Breast epithelium (tissue), 3 donors: ENCODE results near the gene ZDHHC24.

Experiments
- POLR2A ChIP-seq: fragments of 450-650 bp; IDR thresholded peaks from one replicate; pipeline ENCODE4 v1.6.1; 2016; ENCODE audit warnings: antibody characterized with exemption, mild to moderate bottlenecking, moderate library complexity
- POLR2AphosphoS5 ChIP-seq, 3 donors: sonication (generic); formaldehyde crosslinking; IDR thresholded peaks; one replicate each; pipeline ENCODE4 v1.6.1; 2017; ENCODE audit warnings: antibody characterized with exemption in 3 of 3
- TF ChIP-seq, protein P1 (sequence below), 3 donors: fragments of 450-650 bp; IDR thresholded peaks; one replicate each; pipeline ENCODE4 v1.5.1; 2016 to 2017; ENCODE audit warnings: antibody characterized with exemption in 3 of 3, mild to moderate bottlenecking in 3 of 3, moderate library complexity in 3 of 3

DNA sequence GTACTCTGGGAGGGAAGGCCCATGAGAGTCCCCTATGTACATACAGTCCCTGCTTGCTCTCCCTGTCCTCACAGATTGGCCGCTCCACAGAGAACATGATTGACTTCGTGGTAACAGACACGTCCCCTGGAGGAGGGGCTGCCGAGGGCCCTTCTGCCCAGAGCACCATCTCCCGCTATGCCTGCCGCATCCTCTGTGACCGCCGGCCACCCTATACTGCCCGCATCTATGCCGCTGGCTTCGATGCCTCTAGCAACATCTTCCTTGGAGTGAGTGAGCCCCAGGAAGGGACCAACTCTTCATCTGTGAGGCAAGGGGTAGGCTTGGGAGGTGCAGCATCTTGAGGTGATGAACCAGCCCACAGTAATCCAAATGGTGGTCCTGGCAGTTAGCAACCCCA is 72.7 kb downstream of the ZDHHC24 start:
- TF ChIP-seq, protein P1, sequence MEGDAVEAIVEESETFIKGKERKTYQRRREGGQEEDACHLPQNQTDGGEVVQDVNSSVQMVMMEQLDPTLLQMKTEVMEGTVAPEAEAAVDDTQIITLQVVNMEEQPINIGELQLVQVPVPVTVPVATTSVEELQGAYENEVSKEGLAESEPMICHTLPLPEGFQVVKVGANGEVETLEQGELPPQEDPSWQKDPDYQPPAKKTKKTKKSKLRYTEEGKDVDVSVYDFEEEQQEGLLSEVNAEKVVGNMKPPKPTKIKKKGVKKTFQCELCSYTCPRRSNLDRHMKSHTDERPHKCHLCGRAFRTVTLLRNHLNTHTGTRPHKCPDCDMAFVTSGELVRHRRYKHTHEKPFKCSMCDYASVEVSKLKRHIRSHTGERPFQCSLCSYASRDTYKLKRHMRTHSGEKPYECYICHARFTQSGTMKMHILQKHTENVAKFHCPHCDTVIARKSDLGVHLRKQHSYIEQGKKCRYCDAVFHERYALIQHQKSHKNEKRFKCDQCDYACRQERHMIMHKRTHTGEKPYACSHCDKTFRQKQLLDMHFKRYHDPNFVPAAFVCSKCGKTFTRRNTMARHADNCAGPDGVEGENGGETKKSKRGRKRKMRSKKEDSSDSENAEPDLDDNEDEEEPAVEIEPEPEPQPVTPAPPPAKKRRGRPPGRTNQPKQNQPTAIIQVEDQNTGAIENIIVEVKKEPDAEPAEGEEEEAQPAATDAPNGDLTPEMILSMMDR (IDR thresholded peaks at IDR 0.05) = no peak
- no peak for TF ChIP-seq POLR2AphosphoS5 (IDR thresholded peaks at IDR 0.05)
- no peak for TF ChIP-seq POLR2A
